ENCODE measurements around the gene RNU1-2.

RNU1-2 gene

DNA sequence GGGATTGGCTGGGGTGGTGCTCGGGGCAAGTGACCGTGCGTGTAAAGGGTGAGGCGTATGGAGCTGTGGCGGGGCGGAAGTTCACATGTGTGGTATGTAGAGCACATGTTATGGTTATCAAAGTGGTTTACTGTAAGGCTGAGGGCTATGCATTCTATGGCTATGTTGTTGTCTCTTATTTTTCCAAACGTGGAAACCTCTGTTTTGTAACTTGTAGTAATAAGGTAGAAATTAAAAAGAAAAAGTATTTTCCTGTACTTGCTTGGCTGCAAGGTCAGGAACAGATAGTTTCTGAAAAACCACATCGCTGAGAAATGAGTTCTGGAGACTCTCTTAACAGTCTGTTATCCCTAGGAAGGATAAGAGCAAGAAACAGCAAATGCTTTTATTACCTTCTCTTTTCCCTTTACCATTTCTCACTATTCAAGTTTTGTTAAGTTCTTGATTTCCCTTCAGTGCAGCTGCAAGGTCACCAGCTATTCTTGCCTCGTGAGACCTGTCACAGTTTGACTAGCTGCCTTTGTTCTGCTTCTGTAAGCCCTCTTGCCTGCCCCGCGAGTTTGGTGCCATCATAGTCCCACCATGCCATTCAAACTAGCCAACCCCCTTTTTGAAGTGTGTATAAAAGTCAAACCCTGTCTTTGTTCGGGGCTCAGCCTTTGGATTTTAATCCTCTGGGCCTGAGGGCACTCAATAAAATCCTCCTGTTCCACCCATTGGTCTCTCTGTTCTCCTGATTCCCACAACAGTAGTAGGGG is 9.5 kb downstream of the RNU1-2 start:
- Histone ChIP-seq H3K4me1 (ENCODE audit: control insufficient read depth, low read length) (peaks cover 68% of the 10 kb centered on the region), H3K4me2 (ENCODE audit: low read length) (peak overlapping the region; percentile 98)

DNA sequence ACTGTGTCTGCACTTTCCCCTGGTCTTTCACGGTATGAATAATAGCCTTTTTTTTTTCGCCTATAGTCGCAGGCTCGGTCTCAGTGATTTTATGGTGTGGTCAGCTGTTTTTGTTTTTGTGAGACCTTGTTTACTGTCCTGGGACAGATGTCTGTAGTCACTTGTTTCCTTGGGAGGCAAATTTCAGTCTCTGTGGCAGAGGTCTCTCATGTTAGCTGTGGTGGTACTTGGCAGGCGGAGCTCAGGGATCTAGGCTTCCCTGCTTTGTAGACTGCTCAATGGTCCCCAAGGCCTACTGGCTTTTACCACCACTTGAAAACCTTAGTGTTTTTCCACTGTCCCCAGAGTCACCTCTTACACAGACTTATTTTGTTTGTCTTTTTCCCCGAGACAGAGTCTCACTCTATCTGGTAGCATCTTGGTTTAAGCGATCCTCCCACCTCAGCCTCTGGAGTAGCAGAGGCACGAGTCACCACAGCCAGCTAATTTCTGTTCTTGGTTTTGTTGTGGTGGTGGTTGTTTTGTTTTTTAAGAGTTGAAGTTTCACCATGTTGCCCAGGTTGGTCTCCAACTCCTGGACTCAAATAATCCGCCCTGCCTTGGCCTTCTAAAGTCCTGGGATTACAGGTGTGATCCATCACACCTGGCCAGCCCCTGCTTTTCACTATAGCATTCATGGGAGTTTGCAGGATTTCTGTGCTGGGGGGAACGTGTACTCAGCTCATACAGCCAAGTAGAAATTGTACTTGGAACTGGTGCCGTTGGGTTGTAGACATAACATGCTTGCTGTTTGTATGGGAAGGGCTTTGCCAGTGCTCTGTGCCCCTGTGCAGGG is 10.3 kb downstream of the RNU1-2 start:
- peaks cover 31% of the 10 kb centered on the region for H3F3A ChIP-seq (ENCODE audit: control insufficient read depth, insufficient read depth)
- H3K36me3 ChIP-seq (ENCODE audit: control insufficient read depth, low read length), result no peaks in the 10 kb centered on the region; the same call in 1 of the 2 replicates
- H3K4me2 ChIP-seq (ENCODE audit: low read length), result peak overlapping the region; percentile 62
- H3K27me3 ChIP-seq (ENCODE audit: control insufficient read depth, low read length), result no peaks in the 10 kb centered on the region
- no peaks in the 10 kb centered on the region for H4K20me1 ChIP-seq (ENCODE audit: control insufficient read depth, insufficient read depth, low read depth, low read length)
- no peaks in the 10 kb centered on the region for H3K9me3 ChIP-seq (ENCODE audit: control insufficient read depth, insufficient read depth, low read length)
- H3K27ac ChIP-seq (ENCODE audit: low read depth, low read length), result peak overlapping the region; percentile 93
- H3K79me2 ChIP-seq (ENCODE audit: control insufficient read depth, low read length), result no peaks in the 10 kb centered on the region
- no peak for TF ChIP-seq EZH2phosphoT487 (IDR thresholded peaks at IDR 0.05; ENCODE audit: borderline replicate concordance, low read length)
- TF ChIP-seq, protein P1, sequence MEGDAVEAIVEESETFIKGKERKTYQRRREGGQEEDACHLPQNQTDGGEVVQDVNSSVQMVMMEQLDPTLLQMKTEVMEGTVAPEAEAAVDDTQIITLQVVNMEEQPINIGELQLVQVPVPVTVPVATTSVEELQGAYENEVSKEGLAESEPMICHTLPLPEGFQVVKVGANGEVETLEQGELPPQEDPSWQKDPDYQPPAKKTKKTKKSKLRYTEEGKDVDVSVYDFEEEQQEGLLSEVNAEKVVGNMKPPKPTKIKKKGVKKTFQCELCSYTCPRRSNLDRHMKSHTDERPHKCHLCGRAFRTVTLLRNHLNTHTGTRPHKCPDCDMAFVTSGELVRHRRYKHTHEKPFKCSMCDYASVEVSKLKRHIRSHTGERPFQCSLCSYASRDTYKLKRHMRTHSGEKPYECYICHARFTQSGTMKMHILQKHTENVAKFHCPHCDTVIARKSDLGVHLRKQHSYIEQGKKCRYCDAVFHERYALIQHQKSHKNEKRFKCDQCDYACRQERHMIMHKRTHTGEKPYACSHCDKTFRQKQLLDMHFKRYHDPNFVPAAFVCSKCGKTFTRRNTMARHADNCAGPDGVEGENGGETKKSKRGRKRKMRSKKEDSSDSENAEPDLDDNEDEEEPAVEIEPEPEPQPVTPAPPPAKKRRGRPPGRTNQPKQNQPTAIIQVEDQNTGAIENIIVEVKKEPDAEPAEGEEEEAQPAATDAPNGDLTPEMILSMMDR (IDR thresholded peaks at IDR 0.05; ENCODE audit: low read depth, low read length, poor library complexity, severe bottlenecking), result no peak
- peak overlapping the region; percentile 49 for H3K4me3 ChIP-seq (ENCODE audit: low read length)
- H3K4me1 ChIP-seq (ENCODE audit: control insufficient read depth, low read length), result peaks cover 62% of the 10 kb centered on the region
- H3K9me2 ChIP-seq (replicated peaks; ENCODE audit: control insufficient read depth, low read length), result no peaks in the 10 kb centered on the region

More for the DNA sequence above, 9.5 kb downstream of the RNU1-2 start:
- no peaks in the 10 kb centered on the region for H3K27me3 ChIP-seq (ENCODE audit: control insufficient read depth, low read length)
- H4K20me1 ChIP-seq (ENCODE audit: control insufficient read depth, insufficient read depth, low read depth, low read length), result no peaks in the 10 kb centered on the region
- H3K36me3 ChIP-seq (ENCODE audit: control insufficient read depth, low read length), result no peaks in the 10 kb centered on the region; the same call in 1 of the 2 replicates
- no peaks in the 10 kb centered on the region for H3K9me3 ChIP-seq (ENCODE audit: control insufficient read depth, insufficient read depth, low read length)
- H3K27ac ChIP-seq (ENCODE audit: low read depth, low read length), result peak overlapping the region; percentile 93
- no peak for TF ChIP-seq EZH2phosphoT487 (IDR thresholded peaks at IDR 0.05; ENCODE audit: borderline replicate concordance, low read length)
- TF ChIP-seq, protein P1 (IDR thresholded peaks at IDR 0.05; ENCODE audit: low read depth, low read length, poor library complexity, severe bottlenecking), result no peak
- peak overlapping the region; percentile 77 for H3K4me3 ChIP-seq (ENCODE audit: low read length)
- no peaks in the 10 kb centered on the region for H3K9me2 ChIP-seq (replicated peaks; ENCODE audit: control insufficient read depth, low read length)
- H3K79me2 ChIP-seq (ENCODE audit: control insufficient read depth, low read length), result no peaks in the 10 kb centered on the region
- H3F3A ChIP-seq (ENCODE audit: control insufficient read depth, insufficient read depth), result peaks cover 33% of the 10 kb centered on the region

DNA sequence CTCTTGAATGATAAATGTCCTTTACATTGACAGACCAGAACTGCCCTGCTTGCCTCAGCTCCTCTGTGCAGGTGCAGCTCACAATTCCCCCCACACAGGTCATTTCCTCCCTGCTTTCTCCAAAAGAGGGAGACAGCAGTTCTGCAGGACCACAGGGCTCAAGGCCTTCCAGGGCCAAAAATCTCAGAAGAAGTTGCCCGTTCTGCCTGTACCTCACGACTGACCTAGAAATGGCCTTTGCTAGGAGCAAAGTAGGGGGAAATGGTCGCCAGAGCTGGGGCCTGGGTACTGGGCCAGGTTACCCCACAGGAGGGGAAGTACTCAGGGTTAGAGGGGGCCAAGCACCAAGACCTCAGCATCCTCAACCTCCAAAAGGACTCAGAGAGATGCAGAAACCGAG is 11.1 kb downstream of the RNU1-2 start:
- Histone ChIP-seq H3K4me3 (ENCODE audit: low read length) (no peak overlapping the region), H3K27me3 (ENCODE audit: control insufficient read depth, low read length) (no peaks in the 10 kb centered on the region), H3K4me2 (ENCODE audit: low read length) (no peak overlapping the region), H3K79me2 (ENCODE audit: control insufficient read depth, low read length) (no peaks in the 10 kb centered on the region), H3K27ac (ENCODE audit: low read depth, low read length) (no peak overlapping the region), H3K36me3 (ENCODE audit: control insufficient read depth, low read length) (no peaks in the 10 kb centered on the region; the same call in 1 of the 2 replicates), H3K9me2 (replicated peaks; ENCODE audit: control insufficient read depth, low read length) (no peaks in the 10 kb centered on the region), H3F3A (ENCODE audit: control insufficient read depth, insufficient read depth) (peaks cover 29% of the 10 kb centered on the region), H3K9me3 (ENCODE audit: control insufficient read depth, insufficient read depth, low read length) (no peaks in the 10 kb centered on the region), H4K20me1 (ENCODE audit: control insufficient read depth, insufficient read depth, low read depth, low read length) (no peaks in the 10 kb centered on the region), H3K4me1 (ENCODE audit: control insufficient read depth, low read length) (peaks cover 54% of the 10 kb centered on the region)
- TF ChIP-seq, protein P1 (IDR thresholded peaks at IDR 0.05; ENCODE audit: low read depth, low read length, poor library complexity, severe bottlenecking), result no peak
- no peak for TF ChIP-seq EZH2phosphoT487 (IDR thresholded peaks at IDR 0.05; ENCODE audit: borderline replicate concordance, low read length)

Measured in DOHH2 (cell line).